GM18526 (cell line): ENCODE data around the gene EIF4A3.

ENCODE experiments used
- POLR2A ChIP-seq: IDR thresholded peaks from 3 replicates; pipeline ENCODE4 v1.6.1; 2011; ENCODE audit not compliant: insufficient read length; ENCODE audit errors: extremely low read depth

EIF4A3 gene

DNA sequence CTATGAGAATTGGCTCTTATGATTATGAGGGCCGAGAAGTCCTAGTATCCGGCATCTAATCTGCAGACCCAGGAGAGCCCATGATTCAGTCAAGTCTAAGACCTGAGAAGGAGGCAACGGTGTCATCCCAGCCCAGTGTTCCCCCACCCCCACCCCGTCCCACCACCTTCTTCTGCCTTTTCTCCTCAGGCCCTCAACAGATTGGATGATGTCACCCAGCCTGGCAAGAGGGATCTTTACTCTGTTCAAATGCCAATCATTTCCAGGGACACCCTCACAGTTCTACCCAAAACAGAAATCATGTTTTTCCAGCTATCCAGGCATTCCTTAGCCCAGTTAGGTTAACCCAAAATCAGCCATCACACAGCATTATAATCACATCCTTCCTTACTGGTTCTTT, 55.6 kb downstream of the EIF4A3 start:
- TF ChIP-seq POLR2A: no peak

DNA sequence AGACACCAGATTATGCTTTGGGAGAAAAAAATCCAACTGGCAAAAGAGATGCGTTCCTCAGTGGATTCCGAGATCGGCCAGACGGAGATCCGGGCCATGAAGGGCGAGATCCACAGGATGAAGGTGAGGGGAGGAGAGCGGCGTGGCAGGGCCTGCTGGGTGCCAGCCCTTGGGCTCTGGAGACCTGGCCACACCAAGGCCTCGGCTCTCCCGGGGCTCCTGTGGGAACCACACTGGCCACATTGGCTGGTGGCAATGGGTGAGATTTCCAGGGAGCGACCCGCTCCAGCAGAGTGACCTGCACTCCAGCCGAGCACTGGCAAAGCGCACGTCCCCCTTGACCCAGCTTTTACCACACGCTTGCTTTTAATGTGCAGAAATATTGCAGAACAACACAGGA, 57.2 kb downstream of the EIF4A3 start:
- no peak for TF ChIP-seq POLR2A

DNA sequence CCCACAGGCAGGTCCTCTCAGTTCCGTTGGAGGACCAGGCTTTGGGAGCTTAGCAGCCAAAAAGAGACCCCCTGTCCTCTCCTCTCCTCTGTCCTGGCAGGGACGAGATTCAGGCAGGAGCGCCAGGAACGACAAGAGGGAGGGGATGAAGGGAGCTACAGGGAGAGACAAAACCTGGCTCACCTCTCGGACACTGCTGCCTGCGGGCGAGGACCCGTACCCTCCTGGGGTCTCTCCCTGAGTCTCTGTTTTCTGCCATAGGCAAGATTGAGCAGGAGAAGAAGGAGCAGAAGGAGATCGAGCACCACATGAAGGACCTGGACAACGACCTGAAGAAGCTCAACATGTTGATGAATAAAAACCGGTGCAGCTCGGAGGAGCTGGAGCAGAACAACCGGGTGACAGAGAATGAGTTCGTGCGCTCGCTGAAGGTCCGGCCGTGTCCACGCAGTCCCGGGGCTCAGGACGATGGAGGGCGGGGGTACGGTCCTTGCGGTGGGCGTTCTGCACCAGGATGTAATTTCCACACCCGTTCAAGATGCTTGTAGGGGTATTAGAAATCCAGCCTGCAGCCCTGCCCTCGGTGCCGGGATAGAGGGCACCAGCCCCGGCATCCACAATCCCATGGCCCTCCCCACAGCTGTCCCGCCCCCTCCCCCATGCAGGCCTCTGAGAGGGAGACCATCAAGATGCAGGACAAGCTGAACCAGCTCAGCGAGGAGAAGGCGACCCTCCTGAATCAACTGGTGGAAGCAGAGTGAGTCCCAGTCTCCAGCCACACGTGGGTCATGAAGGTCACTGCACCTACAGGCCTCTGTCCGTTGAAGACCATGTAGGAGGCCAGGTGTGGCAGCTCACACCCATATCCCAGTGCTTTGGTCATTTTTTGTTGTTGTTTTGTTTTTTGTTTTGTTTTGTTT, 59.3 kb downstream of the EIF4A3 start:
- no peak for TF ChIP-seq POLR2A

DNA sequence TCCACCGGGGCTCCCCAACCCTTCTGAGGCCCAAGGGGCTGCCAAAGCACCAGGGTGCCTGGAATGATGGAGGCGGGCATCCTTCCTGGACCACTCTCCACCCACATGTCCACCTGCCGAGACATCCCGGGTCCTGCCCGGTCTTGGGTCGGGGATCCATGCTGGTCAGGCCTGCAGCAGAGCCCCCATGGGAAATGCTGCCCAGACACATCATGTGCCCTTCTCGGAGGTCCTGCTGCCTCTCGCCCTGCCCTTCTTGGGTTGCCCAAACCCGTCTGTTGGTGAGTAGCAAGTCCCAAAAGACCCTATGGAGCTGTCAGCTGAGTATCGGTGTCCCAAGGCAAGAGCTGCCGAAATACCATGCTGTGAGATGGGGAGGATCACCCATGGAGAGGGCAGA, 60.3 kb downstream of the EIF4A3 start:
- TF ChIP-seq POLR2A: no peak

DNA sequence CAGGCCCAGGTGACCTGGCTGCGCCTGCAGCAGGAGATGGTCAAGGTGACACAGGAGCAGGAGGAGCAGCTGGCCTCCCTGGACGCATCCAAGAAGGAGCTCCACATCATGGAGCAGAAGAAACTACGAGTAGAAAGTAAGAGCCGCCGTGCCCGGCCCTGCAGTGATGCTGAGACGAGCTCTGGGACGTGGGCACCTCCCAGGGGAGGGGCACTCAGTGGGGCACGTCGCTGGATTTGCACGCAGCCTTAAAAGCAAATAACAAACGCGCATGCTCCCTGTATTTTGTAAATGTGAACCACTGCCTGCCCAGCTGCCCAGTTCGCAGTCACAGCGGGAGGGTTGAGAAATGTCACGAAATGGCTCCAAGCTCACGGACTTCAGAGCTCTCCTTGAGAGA, 60.8 kb downstream of the EIF4A3 start:
- no peak for TF ChIP-seq POLR2A

DNA sequence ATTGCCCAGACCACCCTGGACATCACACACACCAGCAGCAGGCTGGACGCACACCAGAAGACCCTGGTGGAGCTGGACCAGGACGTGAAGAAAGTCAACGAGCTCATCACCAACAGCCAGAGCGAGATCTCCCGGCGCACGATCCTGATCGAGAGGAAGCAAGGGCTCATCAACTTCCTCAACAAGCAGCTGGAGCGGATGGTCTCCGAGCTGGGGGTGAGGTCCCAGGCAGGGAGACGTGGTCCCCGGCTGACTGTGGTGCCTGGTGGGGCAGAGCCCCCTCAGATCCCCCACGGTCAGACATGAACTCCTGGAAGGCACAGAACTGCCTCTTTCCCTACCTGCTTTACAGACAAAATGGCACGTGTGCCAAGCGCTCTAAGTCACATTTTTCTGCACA, 62.2 kb downstream of the EIF4A3 start:
- no peak for TF ChIP-seq POLR2A
